Common myeloid progenitor, CD34-positive (primary cell): Measurements from ENCODE around the gene ZC3H11A.
A peak's percentile ranks its signal among the peaks of the same experiment; 100 is the strongest.
"Not testable (repeated sequence)": the region's sequence is repeated elsewhere in the genome, so short reads cannot be mapped to it uniquely, and the experiment has no call there.

Experiments used
- CTCF ChIA-PET: fragments of 350-600 bp; sonication (Branson Sonifier 250); formaldehyde crosslinking; loops from one replicate; lab custom pipeline; 2021; ENCODE audit warnings: antibody characterized with exemption; lab: Charles Lee
- POLR2A ChIA-PET: fragments of 350-600 bp; sonication (Branson Sonifier 250); formaldehyde crosslinking; loops from one replicate; lab custom pipeline; 2021; ENCODE audit warnings: antibody characterized with exemption; lab: Charles Lee
- DNase-seq, 3 donors: peaks; one replicate each; pipeline versions ENCODE4 v3.0.0 to v3.0.0-alpha.2; 2013
- H3K27ac ChIP-seq, 2 experiments: 1 replicate in 1 of 2; 2 replicates in 1 of 2; pipeline ENCODE4 v1.7.0; 2013; ENCODE audit warnings: inconsistent platforms in 2 of 2, low read length in 2 of 2, mild to moderate bottlenecking in 2 of 2, low read depth in 1 of 2, moderate library complexity in 1 of 2; ENCODE audit not compliant: severe bottlenecking in 2 of 2, insufficient read depth in 1 of 2, poor library complexity in 1 of 2
- H3K27me3 ChIP-seq, 5 experiments: replicated peaks in 2 of 5; 1 replicate in 3 of 5; 2 replicates in 2 of 5; pipeline versions ENCODE4 v1.6.1 to v1.7.0; 2013; ENCODE audit warnings: low read length in 4 of 5, mild to moderate bottlenecking in 2 of 5, moderate library complexity in 2 of 5, inconsistent platforms in 1 of 5; ENCODE audit not compliant: insufficient read depth in 5 of 5, control insufficient read depth in 4 of 5
- H3K36me3 ChIP-seq, 4 experiments: 1 replicate in 2 of 4; 2 replicates in 2 of 4; pipeline versions ENCODE4 v1.6.1 to v1.7.0; 2013; ENCODE audit warnings: low read length in 3 of 4, control low read depth in 1 of 4, mild to moderate bottlenecking in 1 of 4; ENCODE audit not compliant: control insufficient read depth in 4 of 4, insufficient read depth in 4 of 4
- H3K4me1 ChIP-seq, 4 experiments: 1 replicate in 3 of 4; 2 replicates in 1 of 4; pipeline versions ENCODE4 v1.6.1 to v1.7.1; 2013; ENCODE audit warnings: low read length in 3 of 4, mild to moderate bottlenecking in 3 of 4, control low read depth in 1 of 4, inconsistent platforms in 1 of 4, moderate library complexity in 1 of 4; ENCODE audit not compliant: control insufficient read depth in 4 of 4, insufficient read depth in 4 of 4; ENCODE audit errors: control extremely low read depth in 1 of 4
- H3K4me3 ChIP-seq, 7 experiments: 1 replicate in 4 of 7; 2 replicates in 3 of 7; pipeline versions ENCODE4 v1.5.1 to v1.7.0; 2013; ENCODE audit warnings: mild to moderate bottlenecking in 7 of 7, low read length in 6 of 7, moderate library complexity in 6 of 7, inconsistent platforms in 2 of 7, low read depth in 2 of 7, control low read depth in 1 of 7; ENCODE audit not compliant: insufficient read depth in 4 of 7, control insufficient read depth in 1 of 7; ENCODE audit errors: extremely low read depth in 1 of 7
- H3K9me3 ChIP-seq, 5 experiments: 1 replicate in 4 of 5; 2 replicates in 1 of 5; pipeline versions ENCODE4 v1.6.1 to v1.7.1; 2013; ENCODE audit warnings: low read length in 4 of 5, mild to moderate bottlenecking in 2 of 5, inconsistent platforms in 1 of 5, low read depth in 1 of 5, moderate library complexity in 1 of 5; ENCODE audit not compliant: control insufficient read depth in 4 of 5, insufficient read depth in 2 of 5; ENCODE audit errors: control extremely low read depth in 1 of 5
- WGBS: methylation state at CpG from one replicate; pipeline ENCODE4 v1.1.5; 2013; ENCODE audit not compliant: insufficient coverage; 5-methylcytosine and 5-hydroxymethylcytosine counted together

Gene ZC3H11A

DNA sequence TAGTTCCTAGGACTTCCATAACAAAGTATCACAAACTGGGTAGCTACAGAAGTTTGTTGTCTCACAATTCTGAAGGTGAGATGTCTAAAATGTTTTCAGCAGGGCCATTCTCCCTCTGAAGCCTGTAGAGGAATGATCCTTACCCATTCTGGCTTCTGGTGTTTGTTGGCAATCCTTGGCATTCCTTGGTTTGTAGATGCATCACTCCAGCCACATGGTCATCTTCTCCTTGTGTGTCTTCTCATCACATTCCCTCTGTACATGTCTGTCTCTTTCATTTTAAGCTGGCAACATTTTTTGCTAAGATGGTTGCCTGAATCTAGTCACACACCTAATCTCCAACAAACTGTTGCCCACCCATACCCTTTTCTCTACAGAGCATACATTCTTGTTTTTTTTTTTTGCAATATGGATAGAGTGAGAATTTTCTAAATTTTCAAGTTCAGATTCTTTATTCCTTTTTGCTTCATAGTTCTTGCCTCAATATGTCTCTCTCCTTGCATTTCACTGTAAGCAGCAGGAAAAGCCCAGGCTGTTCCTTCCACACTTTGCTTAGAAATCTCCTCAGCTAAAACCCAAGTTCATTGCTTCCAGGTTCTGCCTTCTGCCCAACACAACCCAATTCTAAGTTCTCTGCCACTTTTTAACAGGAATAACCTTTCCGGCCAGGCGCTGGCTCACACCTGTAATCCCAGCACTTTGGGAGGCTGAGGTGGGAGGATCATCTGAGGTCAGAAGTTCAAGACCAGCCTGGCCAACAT lies 18.3 kb downstream of the ZC3H11A start:
- no CpG with 5 or more reads among the region's 2 CpGs for WGBS
- H3K36me3 ChIP-seq: peaks cover 16 to 50% (median 29%) of the 10 kb centered on the region in 4 experiments
- POLR2A ChIA-PET: interaction anchor here (0.6 kb wide), 1 partner anchor 13 kb away, joined by 3 read pairs; no protein-coding TSS in a partner anchor

DNA sequence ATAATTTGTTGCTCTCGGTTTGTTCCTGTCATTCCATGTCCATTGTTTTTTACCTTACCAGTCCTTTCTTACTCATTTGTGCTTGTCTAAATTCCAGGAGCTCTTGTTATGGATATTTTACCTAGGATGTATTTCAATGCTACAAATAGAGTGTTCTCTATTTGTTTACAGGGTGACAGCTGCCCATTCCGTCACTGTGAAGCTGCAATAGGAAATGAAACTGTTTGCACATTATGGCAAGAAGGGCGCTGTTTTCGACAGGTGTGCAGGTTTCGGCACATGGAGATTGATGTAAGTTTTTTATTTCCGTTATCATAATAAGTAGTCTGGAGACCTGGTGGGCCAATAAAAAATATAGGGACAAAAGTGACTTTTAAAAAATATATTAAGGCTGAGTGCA lies 23.0 kb downstream of the ZC3H11A start:
- Histone ChIP-seq H3K4me1 (no peaks in the 10 kb centered on the region), H3K27me3 (no peaks in the 10 kb centered on the region), H3K4me3 (no peak overlapping the region), H3K27ac (no peak overlapping the region), H3K36me3 (peaks cover 23 to 80% (median 50%) of the 10 kb centered on the region in 4 experiments), H3K9me3 (no peaks in the 10 kb centered on the region)
- POLR2A ChIA-PET: no interaction called here
- 98% methylated on average over 5 of the region's 6 CpGs for WGBS
- CTCF ChIA-PET: interaction anchor here (1.6 kb wide), 1 partner anchor 17 kb away, joined by 5 read pairs; no protein-coding TSS in a partner anchor
- no peak for DNase-seq

More for the DNA sequence above, 18.3 kb downstream of the ZC3H11A start:
- Histone ChIP-seq H3K4me1 (no peaks in the 10 kb centered on the region), H3K9me3 (no peaks in the 10 kb centered on the region), H3K27ac (no peak overlapping the region), H3K4me3 (no peak overlapping the region), H3K27me3 (no peaks in the 10 kb centered on the region)
- CTCF ChIA-PET: no interaction called here
- DNase-seq: no peak

DNA sequence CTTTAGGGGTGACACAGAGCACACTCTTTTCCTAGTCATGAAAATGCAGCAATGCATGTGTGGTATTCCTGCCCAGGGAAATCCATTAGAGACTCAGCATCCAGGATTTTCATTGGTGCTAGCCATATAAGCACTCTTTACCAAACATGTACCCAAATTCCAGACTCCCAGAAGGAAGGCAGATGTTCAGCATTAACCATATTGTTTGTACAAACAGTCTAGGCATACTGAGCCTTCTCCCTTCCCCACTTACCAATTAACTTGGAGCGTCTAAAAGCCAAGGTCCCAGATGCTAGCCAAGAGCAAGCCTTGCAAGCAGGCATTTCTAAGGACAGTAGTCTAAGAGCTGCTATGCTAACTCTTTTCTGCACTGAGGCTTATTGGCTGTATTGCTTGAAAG lies 27.9 kb downstream of the ZC3H11A start:
- CTCF ChIA-PET: interaction anchor here (1.2 kb wide), 1 partner anchor 11 kb away, joined by 3 read pairs; no protein-coding TSS in a partner anchor

DNA sequence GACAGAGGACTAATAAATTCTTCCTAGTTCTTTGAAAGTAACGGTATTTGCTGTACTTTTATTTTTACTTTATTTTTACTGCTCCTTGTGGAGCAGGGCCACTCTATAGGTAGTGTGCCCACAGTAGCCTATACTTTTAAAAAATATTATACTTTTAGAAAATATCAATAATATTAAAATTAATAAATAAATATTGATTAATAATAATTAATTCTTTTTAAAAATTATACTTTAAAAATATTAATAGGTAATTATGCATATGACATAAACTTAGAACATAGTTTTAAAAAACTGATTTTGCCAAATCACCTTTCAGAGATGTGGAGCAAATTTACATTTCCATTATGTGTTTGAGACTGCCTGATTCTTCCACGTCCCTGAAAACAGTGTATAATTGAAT lies 30.8 kb downstream of the ZC3H11A start:
- no peak for DNase-seq
- Histone ChIP-seq H3K27me3 (no peaks in the 10 kb centered on the region), H3K9me3 (no peaks in the 10 kb centered on the region), H3K4me3 (no peak overlapping the region), H3K36me3 (peaks cover 31 to 69% (median 51%) of the 10 kb centered on the region in 4 experiments), H3K27ac (no peak overlapping the region), H3K4me1 (peaks cover 0 to 4% (median 0%) of the 10 kb centered on the region in 4 experiments)
- no CpG with 5 or more reads among the region's 2 CpGs for WGBS
- ChIA-PET CTCF (no interaction called here), POLR2A (no interaction called here)

More for the DNA sequence above, 27.9 kb downstream of the ZC3H11A start:
- H3K36me3 ChIP-seq: peaks cover 26 to 65% (median 48%) of the 10 kb centered on the region in 4 experiments
- no peaks in the 10 kb centered on the region for H3K27me3 ChIP-seq
- WGBS: no CpG with 5 or more reads among the region's 1 CpG
- POLR2A ChIA-PET: no interaction called here
- no peak overlapping the region for H3K27ac ChIP-seq
- H3K4me1 ChIP-seq: no peaks in the 10 kb centered on the region
- no peak for DNase-seq
- no peaks in the 10 kb centered on the region for H3K9me3 ChIP-seq
- no peak overlapping the region for H3K4me3 ChIP-seq

DNA sequence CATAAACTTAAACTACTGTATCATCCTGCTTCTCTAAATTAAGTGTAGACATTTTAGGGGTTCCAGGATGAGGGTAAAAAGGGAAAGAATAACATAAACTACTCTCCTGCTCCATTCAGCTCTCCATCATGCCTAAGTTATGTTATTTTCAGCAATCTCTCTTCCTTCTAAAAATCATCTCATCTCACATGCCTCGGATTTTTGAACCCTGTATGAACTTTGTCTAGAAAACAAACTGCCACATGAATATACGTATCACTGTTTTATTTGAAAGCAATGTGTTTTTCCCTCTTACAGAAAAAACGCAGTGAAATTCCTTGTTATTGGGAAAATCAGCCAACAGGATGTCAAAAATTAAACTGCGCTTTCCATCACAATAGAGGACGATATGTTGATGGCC lies 32.6 kb downstream of the ZC3H11A start:
- peaks cover 22 to 67% (median 50%) of the 10 kb centered on the region in 4 experiments for H3K36me3 ChIP-seq
- H3K27ac ChIP-seq: no peak overlapping the region
- no peak overlapping the region for H3K4me3 ChIP-seq
- 100% methylated on average over 2 of the region's 5 CpGs for WGBS
- ChIA-PET CTCF (no interaction called here), POLR2A (no interaction called here)
- no peak for DNase-seq
- H3K9me3 ChIP-seq: no peaks in the 10 kb centered on the region
- peaks cover 0 to 4% (median 0%) of the 10 kb centered on the region in 4 experiments for H3K4me1 ChIP-seq
- H3K27me3 ChIP-seq: no peaks in the 10 kb centered on the region

DNA sequence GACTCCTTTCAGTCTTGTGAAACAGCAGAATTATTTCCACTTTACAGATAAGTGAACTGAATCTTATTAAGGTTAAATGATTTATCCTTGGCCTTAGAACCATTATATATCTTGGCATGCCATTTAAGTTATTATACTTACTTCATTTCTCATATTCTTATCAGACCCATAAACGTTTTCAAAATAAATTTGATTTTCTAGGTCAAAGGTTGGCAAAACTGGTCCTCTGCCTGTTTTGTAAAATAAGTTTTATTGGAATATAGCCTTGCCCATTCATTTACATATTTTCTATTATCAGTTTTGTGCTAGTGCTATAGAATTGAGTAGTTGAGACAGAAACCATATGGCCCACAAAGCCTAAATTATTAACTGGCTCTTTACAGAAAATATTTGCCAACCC lies 33.1 kb downstream of the ZC3H11A start:
- no CpG with 5 or more reads among the region's 1 CpG for WGBS
- peaks cover 0 to 4% (median 0%) of the 10 kb centered on the region in 4 experiments for H3K4me1 ChIP-seq
- no peak overlapping the region for H3K27ac ChIP-seq
- H3K4me3 ChIP-seq: no peak overlapping the region
- peaks cover 18 to 65% (median 49%) of the 10 kb centered on the region in 4 experiments for H3K36me3 ChIP-seq
- CTCF ChIA-PET: interaction anchor here (0.6 to 0.8 kb wide), 2 partner anchors 17 to 1766 kb away, joined by 3 read pairs; no protein-coding TSS in a partner anchor
- DNase-seq: no peak
- no peaks in the 10 kb centered on the region for H3K9me3 ChIP-seq
- POLR2A ChIA-PET: interaction anchor here (0.6 to 1.2 kb wide), 2 partner anchors 9 to 215 kb away, joined by 3 read pairs; no protein-coding TSS in a partner anchor
- H3K27me3 ChIP-seq: no peaks in the 10 kb centered on the region

DNA sequence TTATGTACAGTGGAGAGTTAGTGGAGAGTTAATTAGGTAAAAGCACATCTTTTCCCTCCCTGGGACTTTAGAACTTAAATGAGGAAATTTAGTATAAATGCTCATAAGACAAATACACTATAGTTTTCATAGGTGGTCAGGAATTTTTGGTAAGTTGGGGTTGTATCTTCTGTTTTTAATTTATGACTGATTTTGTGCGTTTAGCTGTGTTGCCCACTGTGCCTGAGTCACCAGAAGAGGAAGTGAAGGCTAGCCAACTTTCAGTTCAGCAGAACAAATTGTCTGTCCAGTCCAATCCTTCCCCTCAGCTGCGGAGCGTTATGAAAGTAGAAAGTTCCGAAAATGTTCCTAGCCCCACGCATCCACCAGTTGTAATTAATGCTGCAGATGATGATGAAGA lies 33.8 kb downstream of the ZC3H11A start:
- no CpG with 5 or more reads among the region's 5 CpGs for WGBS
- not testable (repeated sequence) for H3K4me1 ChIP-seq, H3K4me3 ChIP-seq, H3K27me3 ChIP-seq, H3K9me3 ChIP-seq
- peak overlapping the region in 1 of 2 experiments; percentile 34 for H3K27ac ChIP-seq
- DNase-seq: peak in 2 of 3 donors; percentile 17 to 23
- ChIA-PET CTCF (interaction anchor here (0.8 to 1.3 kb wide), 2 partner anchors 12 to 17 kb away, joined by 3 read pairs; no protein-coding TSS in a partner anchor), POLR2A (interaction anchor here (1.2 kb wide), 1 partner anchor 10 kb away, joined by 3 read pairs; no protein-coding TSS in a partner anchor)
- peaks cover 20 to 67% (median 54%) of the 10 kb centered on the region in 4 experiments for H3K36me3 ChIP-seq
